Endothelial cell (in vitro differentiated cells): Measurements from ENCODE around the gene ISL2. TPM values are rescaled to one million over a fixed set of nuclear protein-coding genes. Genes with fewer than 3 reads are reported as not detected.

Source experiments
- DNase-seq: peaks from one replicate; pipeline ENCODE4 v3.0.0; 2021; ENCODE audit warnings: low spot score
- H3K27ac Mint-ChIP-seq: one replicate; pipeline ENCODE4 v1.8.0; 2021; ENCODE audit warnings: mixed read lengths, inconsistent platforms; ENCODE audit not compliant: unreplicated experiment
- H3K27me3 Mint-ChIP-seq: one replicate; pipeline ENCODE4 v1.8.0; 2021; ENCODE audit warnings: mild to moderate bottlenecking, moderate library complexity, mixed read lengths, inconsistent platforms; ENCODE audit not compliant: unreplicated experiment
- H3K36me3 Mint-ChIP-seq: one replicate; pipeline ENCODE4 v1.8.0; 2021; ENCODE audit warnings: mild to moderate bottlenecking, low read depth, mixed read lengths, inconsistent platforms; ENCODE audit not compliant: unreplicated experiment
- H3K4me1 Mint-ChIP-seq: one replicate; pipeline ENCODE4 v1.8.0; 2021; ENCODE audit warnings: mild to moderate bottlenecking, mixed read lengths, inconsistent platforms; ENCODE audit not compliant: unreplicated experiment
- H3K4me3 Mint-ChIP-seq: one replicate; pipeline ENCODE4 v1.8.0; 2021; ENCODE audit warnings: mild to moderate bottlenecking, mixed read lengths, inconsistent platforms; ENCODE audit not compliant: unreplicated experiment
- H3K9me3 Mint-ChIP-seq: one replicate; pipeline ENCODE4 v1.8.0; 2021; ENCODE audit warnings: mixed read lengths, inconsistent platforms; ENCODE audit not compliant: unreplicated experiment
- total RNA-seq: library from RNA; stranded (reverse); fragmentation: NEBNext Ultra II Directional; extraction: Animal tissue kit (Norgen Biotek cat#: 25700); gene quantifications from one replicate; pipeline ENCODE4 v1.2.1, GENCODE V29; 2021; ENCODE audit not compliant: unreplicated experiment
- TF ChIP-seq, protein P1 (sequence below): fragments of 200-600 bp; sonication (generic); IDR thresholded peaks from one replicate; pipeline ENCODE4 v1.5.0; 2021; ENCODE audit warnings: antibody characterized with exemption; ENCODE audit not compliant: unreplicated experiment

Gene ISL2
- total RNA-seq, 1 donor from 2014 or later, result 1.4 TPM

GRCh38 chr15:76320012-76320411, 16.6 kb upstream of the ISL2 start:
- H3K4me3 Mint-ChIP-seq, result no peak overlapping the region
- no peak for DNase-seq
- H3K9me3 Mint-ChIP-seq, result no peaks in the 10 kb centered on the region
- H3K4me1 Mint-ChIP-seq, result no peaks in the 10 kb centered on the region
- H3K27ac Mint-ChIP-seq, result no peak overlapping the region
- peaks cover 5% of the 10 kb centered on the region for H3K27me3 Mint-ChIP-seq
- H3K36me3 Mint-ChIP-seq, result no peaks in the 10 kb centered on the region
- TF ChIP-seq, protein P1, sequence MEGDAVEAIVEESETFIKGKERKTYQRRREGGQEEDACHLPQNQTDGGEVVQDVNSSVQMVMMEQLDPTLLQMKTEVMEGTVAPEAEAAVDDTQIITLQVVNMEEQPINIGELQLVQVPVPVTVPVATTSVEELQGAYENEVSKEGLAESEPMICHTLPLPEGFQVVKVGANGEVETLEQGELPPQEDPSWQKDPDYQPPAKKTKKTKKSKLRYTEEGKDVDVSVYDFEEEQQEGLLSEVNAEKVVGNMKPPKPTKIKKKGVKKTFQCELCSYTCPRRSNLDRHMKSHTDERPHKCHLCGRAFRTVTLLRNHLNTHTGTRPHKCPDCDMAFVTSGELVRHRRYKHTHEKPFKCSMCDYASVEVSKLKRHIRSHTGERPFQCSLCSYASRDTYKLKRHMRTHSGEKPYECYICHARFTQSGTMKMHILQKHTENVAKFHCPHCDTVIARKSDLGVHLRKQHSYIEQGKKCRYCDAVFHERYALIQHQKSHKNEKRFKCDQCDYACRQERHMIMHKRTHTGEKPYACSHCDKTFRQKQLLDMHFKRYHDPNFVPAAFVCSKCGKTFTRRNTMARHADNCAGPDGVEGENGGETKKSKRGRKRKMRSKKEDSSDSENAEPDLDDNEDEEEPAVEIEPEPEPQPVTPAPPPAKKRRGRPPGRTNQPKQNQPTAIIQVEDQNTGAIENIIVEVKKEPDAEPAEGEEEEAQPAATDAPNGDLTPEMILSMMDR, result no peak

GRCh38 chr15:76321171-76321570, 15.4 kb upstream of the ISL2 start:
- Mint-ChIP-seq H3K9me3 (no peaks in the 10 kb centered on the region), H3K4me3 (no peak overlapping the region), H3K36me3 (no peaks in the 10 kb centered on the region), H3K27me3 (peaks cover 5% of the 10 kb centered on the region), H3K27ac (no peak overlapping the region), H3K4me1 (no peaks in the 10 kb centered on the region)
- DNase-seq, result no peak
- TF ChIP-seq, protein P1, result no peak

- H3K27ac Mint-ChIP-seq, result no peak overlapping the region
These were observed 15.0 kb upstream of the ISL2 start for GRCh38 chr15:76321602-76322001.

DNA sequence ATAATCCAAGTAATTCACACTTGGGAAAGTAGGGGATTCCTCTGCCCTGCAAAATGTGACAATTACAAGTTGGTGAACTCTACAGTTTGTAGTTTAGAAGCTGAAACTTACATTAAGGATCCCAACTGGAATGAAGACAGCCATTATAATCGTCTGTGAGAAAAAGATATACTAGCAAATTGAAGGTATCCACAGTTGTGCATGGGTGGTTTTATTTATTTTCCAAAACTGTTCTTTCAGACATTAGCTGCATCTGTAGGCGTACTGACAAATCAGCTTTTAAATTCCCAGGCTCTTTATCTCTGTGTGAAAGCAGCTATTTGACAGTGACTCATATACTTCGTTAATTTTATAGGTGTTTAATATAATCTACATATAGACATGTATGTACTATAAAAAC, 12.5 kb upstream of the ISL2 start:
- Mint-ChIP-seq H3K36me3 (no peaks in the 10 kb centered on the region), H3K27me3 (peaks cover 5% of the 10 kb centered on the region), H3K4me1 (no peaks in the 10 kb centered on the region), H3K9me3 (no peaks in the 10 kb centered on the region), H3K27ac (no peak overlapping the region), H3K4me3 (no peak overlapping the region)
- TF ChIP-seq, protein P1, result no peak
- DNase-seq, result no peak

More at GRCh38 chr15:76321602-76322001, 15.0 kb upstream of the ISL2 start:
- TF ChIP-seq, protein P1, result no peak
- H3K36me3 Mint-ChIP-seq, result no peaks in the 10 kb centered on the region
- DNase-seq, result no peak
- H3K4me1 Mint-ChIP-seq, result no peaks in the 10 kb centered on the region
- no peaks in the 10 kb centered on the region for H3K9me3 Mint-ChIP-seq
- H3K4me3 Mint-ChIP-seq, result no peak overlapping the region
- peaks cover 5% of the 10 kb centered on the region for H3K27me3 Mint-ChIP-seq

- H3K4me1 Mint-ChIP-seq, result no peaks in the 10 kb centered on the region
- no peak overlapping the region for H3K4me3 Mint-ChIP-seq
These were observed 10.9 kb upstream of the ISL2 start for GRCh38 chr15:76325704-76326103.

More at GRCh38 chr15:76325704-76326103, 10.9 kb upstream of the ISL2 start:
- Mint-ChIP-seq H3K36me3 (no peaks in the 10 kb centered on the region), H3K27ac (no peak overlapping the region), H3K27me3 (peaks cover 3% of the 10 kb centered on the region), H3K9me3 (no peaks in the 10 kb centered on the region)
- no peak for DNase-seq
- TF ChIP-seq, protein P1, result no peak
